PFSK-1 (cell line): ENCODE results near the gene SSH3.

Experiments
- FOXP2 ChIP-seq: optimal IDR thresholded peaks from 2 replicates; pipeline ENCODE3; 2011; ENCODE audit warnings: borderline replicate concordance, control low read depth, inconsistent platforms; ENCODE audit not compliant: insufficient read depth; ENCODE audit errors: extremely low read length, extremely low read depth
- POLR2AphosphoS5 ChIP-seq: IDR thresholded peaks from 2 replicates; pipeline ENCODE4 v1.6.1; 2012; ENCODE audit warnings: low read depth, mild to moderate bottlenecking, control low read depth, low read length, moderate library complexity
- SIN3A ChIP-seq: IDR thresholded peaks from 2 replicates; pipeline ENCODE4 v1.6.1; 2012; ENCODE audit warnings: mild to moderate bottlenecking, low read length, moderate library complexity, borderline replicate concordance; ENCODE audit not compliant: insufficient read depth
- TAF1 ChIP-seq: IDR thresholded peaks from 2 replicates; pipeline ENCODE4 v1.6.1; 2012; ENCODE audit warnings: low read length, control low read depth, borderline replicate concordance; ENCODE audit not compliant: insufficient read depth
- TF ChIP-seq, protein P1 (sequence below), 2 experiments: IDR thresholded peaks; 2 replicates each; pipeline versions ENCODE4 v1.6.1 to v1.8.0; 2011 to 2012; ENCODE audit warnings: low read depth in 2 of 2, low read length in 2 of 2, control low read depth in 1 of 2, inconsistent platforms in 1 of 2, mild to moderate bottlenecking in 1 of 2, moderate library complexity in 1 of 2; ENCODE audit not compliant: insufficient read depth in 1 of 2

Gene SSH3

DNA sequence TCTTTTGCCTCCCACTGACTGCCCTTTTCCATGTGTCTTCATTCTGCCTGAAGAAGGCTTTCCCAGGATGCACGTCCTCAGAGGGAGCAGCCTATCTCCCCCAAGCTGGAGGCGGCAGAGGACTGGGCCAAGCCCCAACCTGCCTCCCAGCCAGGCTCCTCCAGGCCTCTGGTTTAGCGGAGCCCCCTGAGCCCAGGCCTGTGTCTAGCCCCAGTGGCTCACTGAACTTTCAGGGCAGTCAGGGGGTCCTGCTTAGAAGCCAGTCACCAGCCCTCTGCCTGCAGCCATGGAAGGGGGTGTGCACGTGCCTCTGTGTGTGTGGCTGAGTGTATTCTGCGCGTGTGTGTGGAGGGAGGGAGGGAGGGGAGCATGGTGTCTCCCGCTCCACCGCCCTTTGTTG, 47.5 kb upstream of the SSH3 start:
- TF ChIP-seq SIN3A = no peak
- TF ChIP-seq, protein P1, sequence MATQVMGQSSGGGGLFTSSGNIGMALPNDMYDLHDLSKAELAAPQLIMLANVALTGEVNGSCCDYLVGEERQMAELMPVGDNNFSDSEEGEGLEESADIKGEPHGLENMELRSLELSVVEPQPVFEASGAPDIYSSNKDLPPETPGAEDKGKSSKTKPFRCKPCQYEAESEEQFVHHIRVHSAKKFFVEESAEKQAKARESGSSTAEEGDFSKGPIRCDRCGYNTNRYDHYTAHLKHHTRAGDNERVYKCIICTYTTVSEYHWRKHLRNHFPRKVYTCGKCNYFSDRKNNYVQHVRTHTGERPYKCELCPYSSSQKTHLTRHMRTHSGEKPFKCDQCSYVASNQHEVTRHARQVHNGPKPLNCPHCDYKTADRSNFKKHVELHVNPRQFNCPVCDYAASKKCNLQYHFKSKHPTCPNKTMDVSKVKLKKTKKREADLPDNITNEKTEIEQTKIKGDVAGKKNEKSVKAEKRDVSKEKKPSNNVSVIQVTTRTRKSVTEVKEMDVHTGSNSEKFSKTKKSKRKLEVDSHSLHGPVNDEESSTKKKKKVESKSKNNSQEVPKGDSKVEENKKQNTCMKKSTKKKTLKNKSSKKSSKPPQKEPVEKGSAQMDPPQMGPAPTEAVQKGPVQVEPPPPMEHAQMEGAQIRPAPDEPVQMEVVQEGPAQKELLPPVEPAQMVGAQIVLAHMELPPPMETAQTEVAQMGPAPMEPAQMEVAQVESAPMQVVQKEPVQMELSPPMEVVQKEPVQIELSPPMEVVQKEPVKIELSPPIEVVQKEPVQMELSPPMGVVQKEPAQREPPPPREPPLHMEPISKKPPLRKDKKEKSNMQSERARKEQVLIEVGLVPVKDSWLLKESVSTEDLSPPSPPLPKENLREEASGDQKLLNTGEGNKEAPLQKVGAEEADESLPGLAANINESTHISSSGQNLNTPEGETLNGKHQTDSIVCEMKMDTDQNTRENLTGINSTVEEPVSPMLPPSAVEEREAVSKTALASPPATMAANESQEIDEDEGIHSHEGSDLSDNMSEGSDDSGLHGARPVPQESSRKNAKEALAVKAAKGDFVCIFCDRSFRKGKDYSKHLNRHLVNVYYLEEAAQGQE (IDR thresholded peaks at IDR 0.05; ENCODE audit: insufficient read depth in 1 of 2, low read depth in 2 of 2, low read length in 2 of 2) = no peak

DNA sequence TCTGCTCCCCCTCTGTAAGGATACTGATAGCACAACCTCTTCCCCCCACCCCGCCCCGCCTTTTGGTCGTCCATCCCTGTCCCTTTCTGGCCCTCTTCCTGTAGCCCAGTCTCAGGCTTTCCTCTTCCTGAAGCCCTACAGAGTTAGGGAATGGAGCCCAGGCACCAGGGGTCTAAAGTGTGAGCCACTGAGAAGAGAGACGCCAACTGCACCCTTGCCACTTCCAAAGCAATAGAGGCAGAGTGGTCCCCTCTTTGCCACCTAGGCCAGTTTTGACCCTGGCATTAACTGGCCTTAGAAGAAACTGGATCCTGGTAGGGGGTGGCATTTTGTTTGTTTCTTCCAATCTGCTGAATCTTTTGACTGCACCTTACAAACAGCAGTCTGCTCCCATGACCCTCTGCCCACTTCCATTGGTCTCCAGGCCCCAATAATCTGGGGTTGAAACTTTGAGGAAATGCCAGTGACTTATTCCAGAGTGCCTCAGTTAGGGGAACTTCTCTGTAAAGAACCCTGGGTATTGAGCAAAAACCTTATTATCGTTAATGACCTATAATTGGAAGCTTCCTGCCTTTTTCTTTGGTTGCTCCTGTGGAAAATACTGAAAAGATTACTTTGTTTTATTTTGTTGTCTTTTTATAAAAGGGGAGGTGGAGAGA, 46.7 kb upstream of the SSH3 start:
- no peak for TF ChIP-seq POLR2AphosphoS5
- no peak for TF ChIP-seq TAF1
- no peak for TF ChIP-seq FOXP2
- TF ChIP-seq, protein P1 (IDR thresholded peaks at IDR 0.05; ENCODE audit: insufficient read depth in 1 of 2, low read depth in 2 of 2, low read length in 2 of 2) = no peak
- no peak for TF ChIP-seq SIN3A

DNA sequence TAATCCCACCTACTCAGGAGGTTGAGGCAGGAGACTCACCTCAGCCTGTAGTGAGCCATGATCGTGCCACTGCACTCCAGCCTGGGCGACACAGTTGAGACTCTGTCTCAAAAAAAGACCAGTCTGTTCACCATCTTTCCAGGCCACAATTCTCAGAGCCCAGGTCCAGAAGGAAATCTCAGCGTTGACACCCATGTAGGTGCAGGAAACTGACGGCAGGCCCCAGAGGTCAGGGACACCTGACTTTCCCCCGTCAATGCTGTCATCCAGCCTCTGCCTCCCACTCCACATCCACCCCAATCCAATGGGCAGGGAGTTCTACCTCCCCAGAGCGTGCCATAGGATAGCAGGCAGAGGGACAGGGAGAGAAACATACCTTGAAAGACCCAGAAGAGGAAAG, 42.9 kb upstream of the SSH3 start:
- TF ChIP-seq SIN3A = no peak
- no peak for TF ChIP-seq FOXP2
- TF ChIP-seq, protein P1 (IDR thresholded peaks at IDR 0.05; ENCODE audit: insufficient read depth in 1 of 2, low read depth in 2 of 2, low read length in 2 of 2) = no peak
- no peak for TF ChIP-seq TAF1
- TF ChIP-seq POLR2AphosphoS5 = no peak

DNA sequence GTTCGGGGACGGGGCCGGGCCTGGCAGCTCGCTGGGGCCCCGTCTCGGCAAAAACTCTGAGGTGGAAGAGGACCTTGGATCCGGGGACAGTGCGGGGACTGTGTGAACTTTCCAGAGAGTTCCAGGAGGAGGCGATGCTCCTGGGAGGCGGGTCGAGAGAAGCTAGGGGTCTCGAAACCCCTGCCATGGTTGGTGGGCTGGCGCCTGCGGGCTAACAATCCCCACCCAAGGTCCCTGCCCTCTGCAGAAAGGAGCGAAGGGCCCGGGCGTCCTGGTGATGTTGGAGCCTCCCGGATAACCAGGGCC, 41.7 kb upstream of the SSH3 start:
- TF ChIP-seq SIN3A (no peak), FOXP2 (no peak), POLR2AphosphoS5 (no peak), TAF1 (no peak)
- TF ChIP-seq, protein P1 (IDR thresholded peaks at IDR 0.05; ENCODE audit: insufficient read depth in 1 of 2, low read depth in 2 of 2, low read length in 2 of 2) = no peak
